ENCODE results near the gene JUND. TPM values are rescaled to one million over a fixed set of nuclear protein-coding genes. Genes with fewer than 3 reads are reported as not detected.

Gene JUND
- total and polyA plus RNA-seq, 5 experiments from 2014 or later = 43.3 to 189 (median 169) TPM

DNA sequence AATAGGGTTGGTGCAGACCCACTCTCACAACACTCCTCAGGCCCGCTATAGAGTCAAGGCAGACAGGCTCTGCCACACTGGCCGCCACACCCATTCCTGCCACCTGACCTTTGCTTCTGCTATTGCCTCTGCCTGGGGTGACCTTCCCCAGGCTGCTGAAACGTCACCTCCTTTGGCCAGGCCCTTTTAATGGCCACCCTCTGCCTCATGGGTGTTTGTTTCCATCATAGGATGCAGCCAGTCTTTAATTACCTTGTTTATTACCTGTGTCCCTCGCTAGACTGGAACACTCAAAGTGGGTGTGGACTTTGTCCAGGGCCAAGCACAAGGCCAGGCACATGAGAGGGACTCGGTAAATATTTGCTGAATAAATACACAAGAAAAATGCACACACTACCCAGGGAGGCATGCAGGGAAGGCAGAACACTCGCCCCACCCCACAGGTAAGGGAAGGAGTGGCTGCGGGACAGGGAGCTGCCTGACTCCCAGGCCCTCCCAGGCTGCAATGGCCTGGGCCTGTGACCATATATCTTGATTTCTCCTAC, 38.2 kb upstream of the JUND start:
- no peak for ATAC-seq
- peak in 1 of 10 donors; percentile 30 for DNase-seq
- H3K36me3 Mint-ChIP-seq = peaks cover 0 to 8% (median 0%) of the 10 kb centered on the region in 3 donors
- no peaks in the 10 kb centered on the region for H3K9me3 Mint-ChIP-seq
- H3K27ac Mint-ChIP-seq = peak overlapping the region; percentile 89 to 95 (median 93)
- POLR2A ChIA-PET = interaction anchor here (1.2 to 34.7 kb wide), 7 partner anchors 9 to 127 kb away, joined by 4 to 2305 read pairs (median 81); partner anchors contain the start of genes IQCN, JUND and MPV17L2
- peak overlapping the region in 9 of 10 donors; percentile 41 to 80 (median 68) for H3K4me3 Mint-ChIP-seq
- H3K27me3 Mint-ChIP-seq = no peaks in the 10 kb centered on the region
- peaks cover 30 to 75% (median 67%) of the 10 kb centered on the region in 4 donors for H3K4me1 Mint-ChIP-seq

DNA sequence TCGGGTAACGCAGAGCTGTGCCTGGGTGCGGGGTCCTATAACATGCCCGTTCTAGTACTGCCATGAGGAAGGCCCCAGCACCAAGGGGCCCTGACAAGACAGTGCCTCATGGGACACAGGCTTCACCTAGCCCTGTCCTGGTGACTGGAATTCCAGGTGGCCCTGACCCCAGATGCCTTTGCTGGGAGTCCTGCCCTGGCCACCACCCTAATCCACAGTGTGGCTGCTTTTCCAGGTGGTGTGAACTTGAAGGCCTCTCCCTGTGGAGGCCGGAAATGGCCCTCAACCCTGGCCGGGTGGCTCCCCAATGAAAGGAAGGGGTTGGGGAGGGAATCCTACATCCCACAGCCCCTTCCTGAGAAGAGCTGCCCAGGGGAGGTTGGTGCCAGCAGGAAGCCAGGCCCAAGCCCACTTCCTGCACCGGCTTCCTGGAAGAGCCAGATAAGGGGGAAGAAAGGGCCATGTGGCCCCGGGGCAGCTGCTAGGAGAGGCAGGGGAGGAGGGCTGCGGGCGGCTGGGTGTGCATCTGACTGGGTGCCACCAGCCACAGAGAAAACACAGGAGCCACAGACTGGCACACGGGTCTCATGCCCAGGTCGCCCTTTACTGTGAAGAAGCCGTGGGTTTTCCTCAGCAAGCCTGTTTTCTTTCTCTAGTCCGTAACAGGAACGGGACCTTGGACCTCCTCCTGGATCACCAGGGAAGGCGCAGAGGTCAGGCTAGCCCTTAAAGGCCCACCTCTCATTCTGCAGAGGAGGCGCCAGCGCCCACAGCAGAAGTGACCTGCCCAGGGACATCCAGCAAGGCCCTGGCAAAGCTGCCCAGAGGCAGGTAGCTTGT, 36.8 kb upstream of the JUND start:
- Mint-ChIP-seq H3K27me3 (no peaks in the 10 kb centered on the region), H3K9me3 (no peaks in the 10 kb centered on the region), H3K27ac (peak overlapping the region; percentile 89 to 95 (median 93)), H3K36me3 (peaks cover 0 to 17% (median 0%) of the 10 kb centered on the region in 3 donors), H3K4me1 (peaks cover 27 to 71% (median 59%) of the 10 kb centered on the region in 4 donors), H3K4me3 (peak overlapping the region; percentile 58 to 85 (median 76))
- POLR2A ChIA-PET = interaction anchor here (0.5 to 34.7 kb wide), 7 partner anchors 8 to 126 kb away, joined by 3 to 2305 read pairs (median 8); partner anchors contain the start of genes IQCN, JUND and MPV17L2
- DNase-seq (peak in 8 of 10 donors; percentile 33 to 73 (median 51)), ATAC-seq (peak; percentile 61 to 76)

DNA sequence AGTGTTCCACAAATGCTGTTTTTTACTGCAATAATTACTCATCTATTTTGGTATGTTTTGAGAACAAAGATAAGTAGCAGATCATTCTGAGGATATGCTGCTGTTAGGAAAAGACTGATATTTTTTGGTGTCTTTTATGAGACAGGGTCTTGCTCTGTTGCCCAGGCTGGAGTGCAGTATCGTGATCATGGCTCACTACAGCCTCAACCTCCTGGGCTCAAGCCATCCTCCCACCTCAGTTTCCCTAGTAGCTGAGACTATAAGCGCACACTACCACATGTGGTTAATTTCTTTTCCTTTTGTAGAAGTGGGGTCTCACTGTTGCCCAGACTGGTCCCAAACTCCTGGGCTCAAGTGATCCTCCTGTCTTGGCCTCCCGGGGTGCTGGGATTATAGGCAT, 32.0 kb upstream of the JUND start:
- no peak overlapping the region for H3K4me3 Mint-ChIP-seq
- POLR2A ChIA-PET = interaction anchor here (0.5 to 34.7 kb wide), 4 partner anchors 9 to 30 kb away, joined by 3 to 2305 read pairs (median 70); partner anchors contain the start of genes IQCN, JUND and LSM4
- ATAC-seq = no peak
- H3K4me1 Mint-ChIP-seq = peaks cover 8 to 48% (median 19%) of the 10 kb centered on the region in 4 donors
- H3K27ac Mint-ChIP-seq = peak overlapping the region in 4 of 10 donors; percentile 22 to 44 (median 26)
- H3K27me3 Mint-ChIP-seq = no peaks in the 10 kb centered on the region
- no peaks in the 10 kb centered on the region for H3K9me3 Mint-ChIP-seq
- no peak for DNase-seq
- peaks cover 0 to 26% (median 4%) of the 10 kb centered on the region in 3 donors for H3K36me3 Mint-ChIP-seq

DNA sequence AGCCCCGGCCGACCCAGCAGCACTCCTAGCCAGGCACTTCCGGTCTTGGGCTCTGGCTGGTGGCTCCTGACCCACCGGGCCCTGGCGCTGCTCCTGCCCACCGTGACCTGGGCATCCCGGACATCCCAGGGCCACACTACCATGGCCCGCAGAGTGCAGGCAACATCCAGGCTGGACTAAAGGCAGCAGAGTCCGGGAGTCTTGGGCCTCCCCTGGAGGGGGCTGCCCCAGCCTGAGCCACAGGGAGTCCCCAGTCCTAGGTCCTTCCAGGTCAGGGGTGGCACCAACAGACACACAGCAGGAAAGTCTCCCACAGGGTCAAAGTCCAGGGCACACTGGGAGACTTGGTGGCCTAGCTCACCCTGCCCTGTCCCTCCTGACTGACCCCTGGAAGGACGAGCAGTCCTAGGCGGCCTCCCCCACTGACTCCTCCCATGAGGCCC, 30.7 kb upstream of the JUND start:
- Mint-ChIP-seq H3K27me3 (no peaks in the 10 kb centered on the region), H3K27ac (no peak overlapping the region)

DNA sequence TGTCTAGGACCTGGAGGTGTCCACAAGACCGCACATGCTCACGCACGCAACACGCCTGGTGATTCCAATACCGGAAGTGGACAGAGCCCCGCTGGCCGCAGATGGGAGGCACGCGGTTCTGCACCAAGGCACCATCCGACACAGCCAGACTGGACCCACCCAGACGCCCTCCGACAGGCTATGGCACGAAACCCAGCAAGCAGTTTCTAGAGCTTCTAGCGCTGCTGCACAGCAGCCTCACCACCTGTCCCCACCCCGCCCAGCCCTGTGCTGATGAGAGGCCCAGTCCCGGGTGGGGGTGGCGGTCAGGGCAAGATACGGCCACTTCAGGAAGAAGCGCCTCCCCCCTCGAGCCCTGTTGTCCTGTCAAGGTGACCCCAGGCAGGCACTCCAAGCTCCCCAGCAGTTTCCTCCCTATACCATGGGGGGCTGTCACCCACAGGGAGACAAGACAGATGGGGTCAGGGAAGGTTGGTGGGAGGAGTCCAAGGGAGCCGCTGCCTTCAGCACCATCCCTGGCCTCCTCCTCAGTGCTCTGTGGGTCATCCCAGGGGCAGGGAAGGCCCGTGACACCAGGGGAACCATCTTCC, 30.2 kb upstream of the JUND start:
- no peak for ATAC-seq
- H3K27me3 Mint-ChIP-seq = no peaks in the 10 kb centered on the region
- no peaks in the 10 kb centered on the region for H3K9me3 Mint-ChIP-seq
- POLR2A ChIA-PET = interaction anchor here (4.8 to 34.7 kb wide), 2 partner anchors 10 to 28 kb away, joined by 35 to 2305 read pairs; partner anchors contain the start of genes IQCN, JUND and LSM4
- H3K4me1 Mint-ChIP-seq = peaks cover 12 to 48% (median 19%) of the 10 kb centered on the region in 4 donors
- H3K4me3 Mint-ChIP-seq = no peak overlapping the region
- peak overlapping the region in 1 of 10 donors; percentile 4 for H3K27ac Mint-ChIP-seq
- no peak for DNase-seq
- peaks cover 0 to 33% (median 10%) of the 10 kb centered on the region in 3 donors for H3K36me3 Mint-ChIP-seq

More for the DNA sequence above, 30.7 kb upstream of the JUND start:
- H3K4me3 Mint-ChIP-seq = no peak overlapping the region
- peaks cover 7 to 45% (median 16%) of the 10 kb centered on the region in 4 donors for H3K4me1 Mint-ChIP-seq
- ATAC-seq = no peak
- H3K36me3 Mint-ChIP-seq = peaks cover 0 to 30% (median 7%) of the 10 kb centered on the region in 3 donors
- POLR2A ChIA-PET = interaction anchor here (4.8 to 34.7 kb wide), 3 partner anchors 9 to 29 kb away, joined by 35 to 2305 read pairs (median 106); partner anchors contain the start of genes IQCN, JUND and LSM4
- no peaks in the 10 kb centered on the region for H3K9me3 Mint-ChIP-seq
- no peak for DNase-seq

DNA sequence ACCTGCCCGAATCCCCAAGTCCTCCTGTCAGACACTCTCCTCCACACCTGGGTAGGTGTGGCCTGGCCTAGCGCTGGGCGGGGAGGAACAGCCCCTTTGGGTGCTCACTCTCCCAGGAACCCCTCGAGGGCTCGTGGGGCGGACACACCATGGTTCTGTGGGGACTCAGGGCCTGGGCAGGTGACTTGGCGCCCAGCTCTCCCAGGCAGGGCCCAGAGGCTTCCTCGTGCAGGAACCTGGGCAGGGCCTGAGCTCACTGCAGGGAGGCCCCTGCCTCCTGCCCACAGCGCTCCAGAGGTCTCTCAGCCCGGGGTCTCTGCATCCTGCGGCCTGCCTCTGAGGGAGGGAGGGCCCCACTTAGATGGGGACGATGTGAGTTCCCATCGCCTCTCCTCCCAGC, 29.5 kb upstream of the JUND start:
- Mint-ChIP-seq H3K4me3 (no peak overlapping the region), H3K27me3 (no peaks in the 10 kb centered on the region), H3K4me1 (peaks cover 12 to 51% (median 23%) of the 10 kb centered on the region in 4 donors), H3K9me3 (no peaks in the 10 kb centered on the region), H3K36me3 (peaks cover 0 to 33% (median 10%) of the 10 kb centered on the region in 3 donors), H3K27ac (peak overlapping the region in 4 of 10 donors; percentile 43 to 67 (median 60))
- POLR2A ChIA-PET = interaction anchor here (1.1 to 34.7 kb wide), 4 partner anchors 8 to 27 kb away, joined by 3 to 2305 read pairs (median 20); partner anchors contain the start of genes IQCN, JUND and LSM4
- DNase-seq (no peak), ATAC-seq (no peak)

DNA sequence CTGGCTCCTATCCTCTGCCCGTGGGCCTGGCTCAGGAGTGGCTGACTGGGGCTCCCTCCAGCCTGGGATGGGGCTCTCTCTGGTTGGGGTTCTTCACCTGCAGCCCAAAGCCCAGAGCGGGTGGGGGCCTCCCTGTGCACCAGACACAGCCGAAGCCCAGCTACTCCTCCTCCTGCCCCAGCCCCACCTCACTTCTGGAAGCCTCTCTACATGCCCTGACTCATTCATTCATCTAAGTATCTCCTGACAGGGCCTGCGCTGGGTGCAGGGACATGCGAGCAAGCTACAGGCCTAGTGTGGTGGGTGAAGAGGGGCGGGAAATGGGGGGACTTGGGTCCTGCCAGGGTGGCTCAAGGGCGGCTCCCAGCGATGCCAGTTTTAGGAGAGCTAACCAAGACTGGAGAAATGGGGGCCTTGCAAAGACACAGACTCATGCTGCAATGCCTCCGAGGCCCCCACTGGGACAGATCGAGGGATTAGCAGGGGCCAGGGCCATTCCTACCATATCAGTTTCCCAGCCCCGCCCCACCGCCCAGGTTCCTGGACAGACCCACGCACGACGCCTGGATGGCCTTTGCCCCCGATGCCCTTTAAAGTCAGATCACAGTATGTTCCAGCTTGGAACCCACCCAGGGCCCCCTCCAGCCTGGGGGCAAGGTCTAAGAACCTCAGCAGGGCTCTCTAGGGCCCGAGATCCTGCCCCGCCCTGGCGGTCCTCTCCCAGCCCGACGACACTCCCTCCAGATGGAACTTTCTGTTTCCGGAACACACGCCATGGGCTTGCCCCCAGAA, 28.9 kb upstream of the JUND start:
- Mint-ChIP-seq H3K27me3 (no peaks in the 10 kb centered on the region), H3K36me3 (peaks cover 0 to 33% (median 10%) of the 10 kb centered on the region in 3 donors), H3K9me3 (no peaks in the 10 kb centered on the region), H3K4me3 (no peak overlapping the region), H3K27ac (peak overlapping the region in 8 of 10 donors; percentile 19 to 67 (median 38)), H3K4me1 (peaks cover 12 to 52% (median 26%) of the 10 kb centered on the region in 4 donors)
- DNase-seq = no peak
- POLR2A ChIA-PET = interaction anchor here (0.6 to 34.7 kb wide), 6 partner anchors 8 to 106 kb away, joined by 3 to 2305 read pairs (median 4); partner anchors contain the start of genes IQCN, JUND and LSM4
- ATAC-seq = no peak

DNA sequence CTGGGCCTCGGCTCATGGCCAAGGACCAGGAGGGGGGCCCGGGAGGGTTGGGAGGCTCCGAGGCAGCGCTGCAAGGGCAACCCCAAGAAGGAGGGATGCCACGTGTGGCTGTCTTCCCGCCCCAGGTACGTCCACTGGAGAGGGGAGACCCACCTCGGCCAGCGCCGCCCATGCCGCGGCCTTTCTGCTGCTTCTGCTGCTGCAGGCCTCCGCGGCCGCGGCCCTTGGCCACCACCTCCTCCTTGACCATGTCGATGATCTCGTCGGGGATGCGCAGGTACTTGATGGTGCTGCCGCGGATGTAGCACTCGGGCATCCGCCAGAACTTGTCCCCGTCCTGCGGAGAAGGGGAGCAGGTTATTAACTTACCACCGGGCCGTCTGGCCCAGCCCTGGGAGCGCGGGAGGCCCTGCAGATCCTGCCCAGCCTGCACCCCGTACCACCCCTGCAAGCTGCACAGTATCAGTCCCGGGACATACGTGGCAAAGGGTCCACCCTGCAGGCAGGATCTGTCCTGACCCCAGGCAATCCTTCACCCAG, 28.2 kb upstream of the JUND start:
- Mint-ChIP-seq H3K4me3 (no peak overlapping the region), H3K27ac (peak overlapping the region in 1 of 10 donors; percentile 46), H3K36me3 (peaks cover 0 to 32% (median 10%) of the 10 kb centered on the region in 3 donors), H3K4me1 (peaks cover 17 to 57% (median 32%) of the 10 kb centered on the region in 4 donors), H3K9me3 (no peaks in the 10 kb centered on the region), H3K27me3 (no peaks in the 10 kb centered on the region)
- ATAC-seq (no peak), DNase-seq (no peak)
- POLR2A ChIA-PET = interaction anchor here (0.6 to 34.7 kb wide), 7 partner anchors 8 to 105 kb away, joined by 3 to 2305 read pairs (median 35); partner anchors contain the start of genes IQCN, JUND and LSM4

DNA sequence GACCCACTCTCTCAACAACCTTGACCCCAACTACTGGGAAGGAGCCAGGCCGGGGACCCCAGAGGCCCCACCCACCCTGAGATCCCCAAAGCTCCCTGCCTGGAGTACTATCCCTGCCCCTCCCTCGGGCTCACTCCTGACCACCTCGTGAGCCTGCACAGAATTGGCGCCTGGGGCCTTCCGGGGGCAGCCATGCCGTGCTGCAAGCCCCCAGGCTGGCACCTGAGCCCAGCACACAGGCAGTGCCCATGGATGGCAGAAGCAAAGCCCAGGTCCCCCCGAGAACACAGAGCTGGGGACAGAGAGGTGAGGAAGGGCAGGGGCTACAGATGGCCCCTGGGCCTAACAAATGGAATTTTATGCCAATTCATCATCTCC, 27.5 kb upstream of the JUND start:
- no peak overlapping the region for H3K4me3 Mint-ChIP-seq
- DNase-seq (no peak), ATAC-seq (no peak)
- POLR2A ChIA-PET = interaction anchor here (1.1 to 34.7 kb wide), 4 partner anchors 9 to 104 kb away, joined by 3 to 2305 read pairs (median 70); partner anchors contain the start of genes IQCN, JUND and LSM4
- H3K27me3 Mint-ChIP-seq = no peaks in the 10 kb centered on the region
- H3K9me3 Mint-ChIP-seq = no peaks in the 10 kb centered on the region
- H3K27ac Mint-ChIP-seq = peak overlapping the region in 5 of 10 donors; percentile 31 to 98 (median 62)
- peaks cover 20 to 57% (median 36%) of the 10 kb centered on the region in 4 donors for H3K4me1 Mint-ChIP-seq
- peaks cover 0 to 27% (median 10%) of the 10 kb centered on the region in 3 donors for H3K36me3 Mint-ChIP-seq

DNA sequence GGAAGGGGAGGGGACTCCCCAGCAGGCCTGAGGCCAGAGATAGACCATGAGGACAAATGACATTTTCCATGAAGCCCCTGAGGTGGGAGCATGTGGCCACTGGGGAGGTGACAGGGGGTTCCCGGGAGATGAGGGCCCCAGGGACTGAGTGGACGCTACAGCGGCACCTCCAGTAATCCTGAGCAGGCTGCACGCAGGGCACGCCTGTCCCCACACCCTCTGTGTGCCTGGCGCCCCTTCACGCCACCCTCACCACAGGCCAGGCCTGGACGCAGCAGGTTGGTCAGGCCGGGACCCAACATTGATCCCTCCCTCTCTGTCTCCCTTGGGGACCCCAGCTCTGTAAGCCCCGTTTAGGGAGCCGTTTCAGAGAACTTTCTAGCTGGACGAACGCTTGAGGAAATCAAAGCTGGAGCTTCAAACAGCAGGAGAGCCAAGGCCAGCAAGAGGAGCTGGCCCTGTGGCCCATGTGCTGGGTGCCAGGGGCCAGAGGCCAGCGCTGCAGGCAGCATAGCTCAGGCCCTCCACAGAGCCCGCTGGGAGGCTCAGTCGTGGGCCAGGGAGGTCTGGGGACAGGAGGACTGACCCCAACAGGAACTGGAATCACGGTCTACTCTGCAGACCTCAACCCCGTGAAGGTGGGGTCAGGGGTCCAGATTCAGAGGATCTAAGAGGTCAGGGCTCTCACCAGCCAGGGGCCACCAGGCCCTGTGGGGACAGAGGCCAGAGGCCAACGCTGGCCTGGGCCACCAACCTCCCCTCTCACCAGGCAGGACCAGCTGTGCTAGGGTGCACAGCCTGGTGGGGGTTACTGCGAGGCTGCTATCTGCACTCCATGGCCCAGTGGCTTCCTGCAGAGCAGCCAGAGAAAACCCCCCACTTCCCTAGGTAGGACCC, 26.9 kb upstream of the JUND start:
- ATAC-seq = no peak
- POLR2A ChIA-PET = interaction anchor here (1.6 to 34.7 kb wide), 4 partner anchors 10 to 25 kb away, joined by 9 to 2305 read pairs (median 70); partner anchors contain the start of genes IQCN, JUND and LSM4
- peaks cover 0 to 23% (median 10%) of the 10 kb centered on the region in 3 donors for H3K36me3 Mint-ChIP-seq

More for the DNA sequence above, 26.9 kb upstream of the JUND start:
- Mint-ChIP-seq H3K4me3 (no peak overlapping the region), H3K4me1 (peaks cover 27 to 60% (median 43%) of the 10 kb centered on the region in 4 donors), H3K27ac (peak overlapping the region in 5 of 10 donors; percentile 98 to 100 (median 98)), H3K27me3 (no peaks in the 10 kb centered on the region), H3K9me3 (no peaks in the 10 kb centered on the region)
- no peak for DNase-seq

Data from naive thymus-derived CD8-positive, alpha-beta T cell (primary cell).